Caco-2 (cell line): ENCODE measurements around the gene UNC45A. TPM values are rescaled to one million over a fixed set of nuclear protein-coding genes. Genes with fewer than 3 reads are reported as not detected.

Source experiments
- BruUV-seq: library from RNA; stranded (reverse); fragments of 400-500 nt; replicated peaks from 2 replicates; lab custom pipeline; 2021; lab: Mats Ljungman, UMichigan
- CTCF ChIA-PET: fragments of 300-600 bp; sonication (Branson Sonifier 250); formaldehyde crosslinking; loops from one replicate; lab custom pipeline; 2022; ENCODE audit warnings: antibody characterized with exemption; lab: Charles Lee
- POLR2A ChIA-PET: fragments of 300-600 bp; sonication (Branson Sonifier 250); formaldehyde crosslinking; loops from one replicate; lab custom pipeline; 2022; ENCODE audit warnings: antibody characterized with exemption; lab: Charles Lee
- DNase-seq, 2 experiments: peaks; one replicate each; pipeline versions ENCODE4 v3.0.0 to v3.0.0-alpha.2; 2020 to 2022
- H3K27me3 ChIP-seq: replicated peaks from 2 replicates; pipeline ENCODE4 v1.6.0; 2011; ENCODE audit warnings: low read length; ENCODE audit not compliant: control insufficient read depth, insufficient read depth
- H3K36me3 ChIP-seq: 2 replicates; pipeline ENCODE4 v1.5.1; 2011; ENCODE audit warnings: low read length; ENCODE audit not compliant: control insufficient read depth, insufficient read depth
- H3K4me1 ChIP-seq: fragments of 250-450 bp; sonication (Bioruptor Pico); 2 replicates; pipeline ENCODE4 v1.5.1; 2020; ENCODE audit warnings: mild to moderate bottlenecking
- H3K4me3 ChIP-seq: 2 replicates; pipeline ENCODE4 v1.5.1; 2011; ENCODE audit warnings: low read depth, mild to moderate bottlenecking, control low read depth, low read length
- H3K9me3 ChIP-seq: fragments of 250-450 bp; sonication (Bioruptor Pico); 2 replicates; pipeline ENCODE4 v1.5.1; 2020; ENCODE audit warnings: mild to moderate bottlenecking, moderate library complexity
- H3K27ac Mint-ChIP-seq: one replicate; pipeline ENCODE4 v1.8.0; 2022; ENCODE audit warnings: mixed read lengths; ENCODE audit not compliant: unreplicated experiment
- H3K27me3 Mint-ChIP-seq: one replicate; pipeline ENCODE4 v1.8.0; 2022; ENCODE audit warnings: mixed read lengths; ENCODE audit not compliant: insufficient read depth, unreplicated experiment
- H3K36me3 Mint-ChIP-seq: one replicate; pipeline ENCODE4 v1.8.0; 2022; ENCODE audit warnings: mild to moderate bottlenecking, mixed read lengths; ENCODE audit not compliant: insufficient read depth, unreplicated experiment
- H3K4me1 Mint-ChIP-seq: one replicate; pipeline ENCODE4 v1.8.0; 2022; ENCODE audit warnings: low read depth, mixed read lengths; ENCODE audit not compliant: unreplicated experiment
- H3K4me3 Mint-ChIP-seq: one replicate; pipeline ENCODE4 v1.8.0; 2022; ENCODE audit warnings: mild to moderate bottlenecking, moderate library complexity, mixed read lengths; ENCODE audit not compliant: unreplicated experiment
- H3K9me3 Mint-ChIP-seq: one replicate; pipeline ENCODE4 v1.8.0; 2022; ENCODE audit warnings: mixed read lengths; ENCODE audit not compliant: unreplicated experiment
- CTCF ChIP-seq, 2 experiments: fragments of 200-600 bp in 1 of 2; IDR thresholded peaks; 1 replicate in 1 of 2; 2 replicates in 1 of 2; pipeline versions ENCODE4 v1.5.1 to v1.8.0; 2011 to 2022; ENCODE audit warnings: antibody characterized with exemption in 1 of 2, control low read depth in 1 of 2, inconsistent platforms in 1 of 2, low read depth in 1 of 2, low read length in 1 of 2, mild to moderate bottlenecking in 1 of 2, moderate library complexity in 1 of 2; ENCODE audit not compliant: insufficient read depth in 1 of 2, severe bottlenecking in 1 of 2, unreplicated experiment in 1 of 2
- intact Hi-C: fragments of 100-400 bp; cut with micrococcal nuclease; formaldehyde crosslinking; loops from one replicate; pipeline ENCODE4 v1.10.0; 2022; ENCODE audit not compliant: unreplicated experiment
- total RNA-seq: library from RNA; stranded (reverse); gene quantifications from 2 replicates; pipeline ENCODE4 v1.2.3, GENCODE V29; 2022

The UNC45A gene
- total RNA-seq, 1 experiment from 2014 or later: 62.6 TPM

DNA sequence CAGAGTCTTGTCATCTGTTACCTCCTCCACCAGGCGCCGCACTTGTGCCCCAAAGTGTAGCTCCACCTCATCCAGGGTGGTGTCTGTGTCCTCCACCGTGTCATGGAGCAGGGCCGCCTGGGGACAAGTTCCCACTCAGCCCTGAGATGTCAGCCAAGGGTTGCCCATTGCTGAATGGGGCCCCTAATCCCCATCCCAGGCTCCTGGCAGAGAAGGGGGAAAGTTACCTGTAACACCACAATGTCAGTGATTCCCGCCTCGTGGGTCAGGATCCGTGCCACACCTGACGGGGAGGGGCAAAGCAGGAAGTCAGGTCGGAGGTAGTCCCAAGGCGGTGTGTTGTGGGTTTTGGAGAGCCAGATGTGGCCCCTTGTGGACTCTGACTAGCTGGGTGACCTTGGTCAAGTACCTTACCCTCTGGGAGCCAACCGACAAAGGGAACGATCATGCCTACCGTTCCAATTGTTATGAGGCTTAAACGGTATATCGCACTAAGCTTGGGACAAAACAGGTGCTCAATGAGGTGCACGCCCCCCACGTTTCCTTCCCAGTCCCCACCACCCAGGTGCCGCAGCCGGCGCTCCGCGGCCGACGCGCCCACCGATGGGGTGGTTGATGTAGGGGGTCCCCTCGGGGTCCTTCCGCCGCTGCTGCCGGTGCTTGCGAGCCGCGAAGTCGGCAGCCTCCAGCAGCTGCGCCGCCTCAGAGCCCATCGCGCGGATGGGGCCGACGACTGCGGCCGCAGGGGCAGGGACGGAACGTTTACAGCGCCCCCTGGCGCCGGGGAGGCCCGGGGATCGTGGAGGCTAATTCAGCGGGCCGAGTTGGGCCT is 3.0 kb upstream of the UNC45A start, which contains the start of gene HDDC3:
Gene HDDC3, minus strand, starts transcription at position 722 of the 832 bp plus-strand sequence. Its CDS starts 9 bp downstream, at position 713.
- Mint-ChIP-seq H3K4me1 (peaks cover 22% of the 10 kb centered on the region), H3K27ac (peak within 1 kb of the TSS; percentile 93), H3K9me3 (no peaks in the 10 kb centered on the region), H3K36me3 (peaks cover 29% of the 10 kb centered on the region), H3K4me3 (peak within 1 kb of the TSS; percentile 96), H3K27me3 (no peaks in the 10 kb centered on the region)
- no peaks in the 10 kb centered on the region; the same call in 1 of the 2 replicates for H3K27me3 ChIP-seq
- peak; percentile 92 to 94 for DNase-seq
- peak within 1 kb of the TSS; percentile 71 for H3K4me3 ChIP-seq
- ChIA-PET POLR2A (interaction anchor here (0.6 to 1.7 kb wide), 6 partner anchors 23 to 1483 kb away, joined by 3 to 17 read pairs (median 5); partner anchors contain the start of genes MAN2A2, PRC1 and RCCD1), CTCF (interaction anchor here (0.5 to 3.6 kb wide), 30 partner anchors 9 to 1951 kb away, joined by 3 to 53 read pairs (median 4); partner anchors contain the start of genes BLM, MAN2A2, PRC1 and RCCD1)
- H3K9me3 ChIP-seq: no peaks in the 10 kb centered on the region
- no TSS peak for BruUV-seq
- TF ChIP-seq CTCF (IDR thresholded peaks at IDR 0.05; ENCODE audit: insufficient read depth in 1 of 2, low read depth in 1 of 2, low read length in 1 of 2, severe bottlenecking in 1 of 2, unreplicated experiment in 1 of 2): peak; percentile 75 to 93
- intact Hi-C loops: loop anchor here (10.0 kb wide), 1 partner anchor 343 kb away; no protein-coding TSS in a partner anchor
- H3K4me1 ChIP-seq: peaks cover 16% of the 10 kb centered on the region
- H3K36me3 ChIP-seq: no peaks in the 10 kb centered on the region

DNA sequence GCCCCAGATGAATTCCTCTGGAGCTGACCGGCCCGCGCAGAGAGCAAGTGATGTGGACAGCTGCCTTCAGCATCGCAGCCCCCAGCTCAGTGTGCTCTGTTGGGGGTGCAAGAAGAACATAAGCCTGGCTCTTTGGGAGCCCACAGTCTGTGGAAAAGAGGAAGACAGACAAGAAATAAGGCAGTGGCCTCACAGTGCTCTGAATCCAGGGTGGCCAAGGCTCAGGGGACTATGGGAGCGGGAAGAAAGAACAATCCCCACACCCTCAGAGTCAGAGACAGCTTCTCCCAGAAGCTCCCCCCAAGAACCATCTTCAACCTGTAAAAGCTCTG is 2.5 kb upstream of the UNC45A start:
- intact Hi-C loops: loop anchor here (10.0 kb wide), 1 partner anchor 342 kb away; no protein-coding TSS in a partner anchor
- Mint-ChIP-seq H3K9me3 (no peaks in the 10 kb centered on the region), H3K36me3 (peaks cover 30% of the 10 kb centered on the region), H3K27ac (no peak overlapping the region), H3K4me3 (peak overlapping the region; percentile 96), H3K27me3 (no peaks in the 10 kb centered on the region), H3K4me1 (peaks cover 22% of the 10 kb centered on the region)
- Histone ChIP-seq H3K4me3 (no peak overlapping the region), H3K36me3 (no peaks in the 10 kb centered on the region), H3K9me3 (no peaks in the 10 kb centered on the region), H3K4me1 (peaks cover 16% of the 10 kb centered on the region), H3K27me3 (no peaks in the 10 kb centered on the region; the same call in 1 of the 2 replicates)
- ChIA-PET POLR2A (interaction anchor here (0.9 to 1.7 kb wide), 3 partner anchors 22 to 62 kb away, joined by 5 to 17 read pairs (median 5); partner anchors contain the start of genes MAN2A2, PRC1 and RCCD1), CTCF (interaction anchor here (0.5 to 3.6 kb wide), 19 partner anchors 10 to 604 kb away, joined by 3 to 53 read pairs (median 6); partner anchors contain the start of genes BLM, MAN2A2, PRC1 and RCCD1)
- no peak for DNase-seq
- no TSS peak for BruUV-seq
- no peak for TF ChIP-seq CTCF (IDR thresholded peaks at IDR 0.05; ENCODE audit: insufficient read depth in 1 of 2, low read depth in 1 of 2, low read length in 1 of 2, severe bottlenecking in 1 of 2, unreplicated experiment in 1 of 2)

DNA sequence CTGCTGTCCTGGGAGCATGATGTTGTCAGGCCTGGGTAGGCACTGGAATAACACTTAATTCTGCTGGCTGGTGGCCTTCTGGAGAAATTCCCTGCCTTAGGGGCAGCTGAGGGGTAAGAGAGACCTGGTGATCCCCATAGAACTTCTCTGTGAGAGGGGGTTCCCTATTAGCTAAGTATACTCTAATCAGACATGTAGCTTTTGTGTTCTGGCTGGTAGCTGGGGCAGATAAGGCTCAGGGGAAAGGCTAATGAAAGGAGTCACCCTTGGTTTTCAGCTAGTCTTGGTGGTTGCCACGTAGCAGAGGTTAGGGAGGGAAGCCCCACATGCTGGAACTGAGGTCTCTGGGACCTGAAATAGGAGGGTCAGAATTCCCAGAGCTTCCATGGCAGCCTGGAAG is 1.8 kb upstream of the UNC45A start:
- Mint-ChIP-seq H3K9me3 (no peaks in the 10 kb centered on the region), H3K4me3 (no peak overlapping the region), H3K36me3 (peaks cover 33% of the 10 kb centered on the region), H3K27me3 (no peaks in the 10 kb centered on the region), H3K27ac (no peak overlapping the region), H3K4me1 (peaks cover 22% of the 10 kb centered on the region)
- Histone ChIP-seq H3K4me1 (peaks cover 16% of the 10 kb centered on the region), H3K27me3 (no peaks in the 10 kb centered on the region; the same call in 1 of the 2 replicates), H3K4me3 (no peak overlapping the region), H3K36me3 (no peaks in the 10 kb centered on the region), H3K9me3 (no peaks in the 10 kb centered on the region)
- CTCF ChIA-PET: interaction anchor here (0.6 to 3.6 kb wide), 9 partner anchors 10 to 216 kb away, joined by 3 to 53 read pairs (median 4); partner anchors contain the start of genes BLM, MAN2A2 and VPS33B
- POLR2A ChIA-PET: no interaction called here
- no TSS peak for BruUV-seq
- TF ChIP-seq CTCF (IDR thresholded peaks at IDR 0.05; ENCODE audit: insufficient read depth in 1 of 2, low read depth in 1 of 2, low read length in 1 of 2, severe bottlenecking in 1 of 2, unreplicated experiment in 1 of 2): no peak
- intact Hi-C loops: loop anchor here (10.0 kb wide), 1 partner anchor 342 kb away; no protein-coding TSS in a partner anchor
- DNase-seq: no peak
